ENCODE results near the gene TPD52L1. TPM values are rescaled to one million over a fixed set of nuclear protein-coding genes. Genes with fewer than 3 reads are reported as not detected.

TPD52L1 gene
- total RNA-seq, 1 donor: 35.5 TPM

GRCh38 chr6:125212377-125212776 is 58.8 kb downstream of the TPD52L1 start:
- H3K27me3 ChIP-seq (ENCODE audit: insufficient read depth, low read length): no peaks in the 10 kb centered on the region
- TF ChIP-seq, protein P1, sequence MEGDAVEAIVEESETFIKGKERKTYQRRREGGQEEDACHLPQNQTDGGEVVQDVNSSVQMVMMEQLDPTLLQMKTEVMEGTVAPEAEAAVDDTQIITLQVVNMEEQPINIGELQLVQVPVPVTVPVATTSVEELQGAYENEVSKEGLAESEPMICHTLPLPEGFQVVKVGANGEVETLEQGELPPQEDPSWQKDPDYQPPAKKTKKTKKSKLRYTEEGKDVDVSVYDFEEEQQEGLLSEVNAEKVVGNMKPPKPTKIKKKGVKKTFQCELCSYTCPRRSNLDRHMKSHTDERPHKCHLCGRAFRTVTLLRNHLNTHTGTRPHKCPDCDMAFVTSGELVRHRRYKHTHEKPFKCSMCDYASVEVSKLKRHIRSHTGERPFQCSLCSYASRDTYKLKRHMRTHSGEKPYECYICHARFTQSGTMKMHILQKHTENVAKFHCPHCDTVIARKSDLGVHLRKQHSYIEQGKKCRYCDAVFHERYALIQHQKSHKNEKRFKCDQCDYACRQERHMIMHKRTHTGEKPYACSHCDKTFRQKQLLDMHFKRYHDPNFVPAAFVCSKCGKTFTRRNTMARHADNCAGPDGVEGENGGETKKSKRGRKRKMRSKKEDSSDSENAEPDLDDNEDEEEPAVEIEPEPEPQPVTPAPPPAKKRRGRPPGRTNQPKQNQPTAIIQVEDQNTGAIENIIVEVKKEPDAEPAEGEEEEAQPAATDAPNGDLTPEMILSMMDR (IDR thresholded peaks at IDR 0.05; ENCODE audit: extremely low read depth, low read depth, low read length): no peak
- H3K9me3 ChIP-seq (ENCODE audit: low read depth, low read length): no peaks in the 10 kb centered on the region
- H3K4me2 ChIP-seq (ENCODE audit: insufficient read depth, low read length): no peak overlapping the region
- no peak for DNase-seq (ENCODE audit: insufficient read length, low spot score, missing footprints)
- peak overlapping the region; percentile 16 for H2AFZ ChIP-seq (ENCODE audit: low read length)
- H4K20me1 ChIP-seq (ENCODE audit: insufficient read depth, low read length): no peaks in the 10 kb centered on the region
- no peaks in the 10 kb centered on the region for H3K36me3 ChIP-seq (ENCODE audit: insufficient read depth, low read length)
- H3K4me1 ChIP-seq (ENCODE audit: insufficient read depth, low read length): no peaks in the 10 kb centered on the region
- no peak overlapping the region for H3K4me3 ChIP-seq (ENCODE audit: insufficient read depth, low read length)
- no peak overlapping the region for H3K27ac ChIP-seq (ENCODE audit: low read depth, low read length)
- no peaks in the 10 kb centered on the region for H3K79me2 ChIP-seq (ENCODE audit: insufficient read depth, low read length)

DNA sequence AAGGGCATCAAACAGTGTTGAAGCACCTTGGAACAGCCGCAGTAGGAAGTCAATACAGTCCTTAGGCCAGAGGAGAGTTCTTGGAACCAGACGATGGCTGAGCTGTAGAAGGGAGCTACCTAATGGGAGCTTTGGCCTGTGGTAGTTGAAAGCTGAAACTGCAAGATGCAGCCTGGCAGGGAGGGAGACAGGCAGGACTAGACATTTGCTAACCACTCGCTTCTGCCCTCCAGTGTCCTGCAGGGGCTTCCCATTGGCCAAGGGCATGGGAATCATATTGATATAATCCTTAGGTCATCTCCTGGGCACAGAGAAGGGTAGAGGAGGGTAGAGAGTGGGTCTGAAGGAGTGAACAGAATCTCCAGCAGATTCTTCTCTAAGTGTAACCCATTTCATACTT is 60.4 kb downstream of the TPD52L1 start:
- Histone ChIP-seq H3K4me2 (ENCODE audit: insufficient read depth, low read length) (no peak overlapping the region), H3K79me2 (ENCODE audit: insufficient read depth, low read length) (no peaks in the 10 kb centered on the region), H2AFZ (ENCODE audit: low read length) (no peak overlapping the region), H3K4me1 (ENCODE audit: insufficient read depth, low read length) (no peaks in the 10 kb centered on the region), H3K27ac (ENCODE audit: low read depth, low read length) (no peak overlapping the region), H3K36me3 (ENCODE audit: insufficient read depth, low read length) (no peaks in the 10 kb centered on the region), H3K9me3 (ENCODE audit: low read depth, low read length) (no peaks in the 10 kb centered on the region), H4K20me1 (ENCODE audit: insufficient read depth, low read length) (no peaks in the 10 kb centered on the region), H3K27me3 (ENCODE audit: insufficient read depth, low read length) (no peaks in the 10 kb centered on the region), H3K4me3 (ENCODE audit: insufficient read depth, low read length) (no peak overlapping the region)
- TF ChIP-seq, protein P1 (IDR thresholded peaks at IDR 0.05; ENCODE audit: extremely low read depth, low read depth, low read length): no peak
- DNase-seq (ENCODE audit: insufficient read length, low spot score, missing footprints): peak; percentile 37

- no peak for DNase-seq (ENCODE audit: insufficient read length, low spot score, missing footprints)
- Histone ChIP-seq H3K27me3 (ENCODE audit: insufficient read depth, low read length) (no peaks in the 10 kb centered on the region), H3K27ac (ENCODE audit: low read depth, low read length) (no peak overlapping the region), H4K20me1 (ENCODE audit: insufficient read depth, low read length) (no peaks in the 10 kb centered on the region), H3K4me3 (ENCODE audit: insufficient read depth, low read length) (no peak overlapping the region), H3K4me2 (ENCODE audit: insufficient read depth, low read length) (no peak overlapping the region), H3K9me3 (ENCODE audit: low read depth, low read length) (no peaks in the 10 kb centered on the region), H3K79me2 (ENCODE audit: insufficient read depth, low read length) (no peaks in the 10 kb centered on the region), H2AFZ (ENCODE audit: low read length) (no peak overlapping the region), H3K36me3 (ENCODE audit: insufficient read depth, low read length) (no peaks in the 10 kb centered on the region), H3K4me1 (ENCODE audit: insufficient read depth, low read length) (peaks cover under 1% of the 10 kb centered on the region)
- TF ChIP-seq, protein P1 (IDR thresholded peaks at IDR 0.05; ENCODE audit: extremely low read depth, low read depth, low read length): no peak
Measured at GRCh38 chr6:125215252-125215819, 61.8 kb downstream of the TPD52L1 start.

GRCh38 chr6:125216015-125216414 is 62.4 kb downstream of the TPD52L1 start:
- Histone ChIP-seq H3K79me2 (ENCODE audit: insufficient read depth, low read length) (no peaks in the 10 kb centered on the region), H3K27me3 (ENCODE audit: insufficient read depth, low read length) (no peaks in the 10 kb centered on the region), H3K27ac (ENCODE audit: low read depth, low read length) (no peak overlapping the region), H3K4me1 (ENCODE audit: insufficient read depth, low read length) (peaks cover 7% of the 10 kb centered on the region), H3K9me3 (ENCODE audit: low read depth, low read length) (no peaks in the 10 kb centered on the region), H4K20me1 (ENCODE audit: insufficient read depth, low read length) (no peaks in the 10 kb centered on the region), H3K4me3 (ENCODE audit: insufficient read depth, low read length) (no peak overlapping the region), H3K4me2 (ENCODE audit: insufficient read depth, low read length) (no peak overlapping the region), H2AFZ (ENCODE audit: low read length) (no peak overlapping the region), H3K36me3 (ENCODE audit: insufficient read depth, low read length) (no peaks in the 10 kb centered on the region)
- no peak for DNase-seq (ENCODE audit: insufficient read length, low spot score, missing footprints)
- TF ChIP-seq, protein P1 (IDR thresholded peaks at IDR 0.05; ENCODE audit: extremely low read depth, low read depth, low read length): no peak
